A549 (cell line): ENCODE data around the gene TMTC1. TPM values are rescaled to one million over a fixed set of nuclear protein-coding genes. Genes with fewer than 3 reads are reported as not detected.
"Not testable (repeated sequence)": the region's sequence is repeated elsewhere in the genome, so short reads cannot be mapped to it uniquely, and the experiment has no call there.

Experiments
- ATAC-seq, 2 experiments: fragments of 200-7000 bp in 1 of 2; fragments of >200 bp in 1 of 2; cut with Nextera tagmentation in 1 of 2; cut with Tn5 transposase in 1 of 2; 3 replicates each; pipeline versions ENCODE4 v1.8.0 to v1.9.1; 2018 to 2020; ENCODE audit warnings: mild to moderate bottlenecking in 1 of 2, moderate library complexity in 1 of 2
- CTCF ChIA-PET: fragments of 300-600 bp; sonication (Branson Sonifier 250); formaldehyde crosslinking; extraction: SDS; loops from one replicate; lab custom pipeline; 2021; ENCODE audit warnings: antibody characterized with exemption, inconsistent platforms; lab: Yijun Ruan, JAX
- POLR2A ChIA-PET: fragments of 350-600 bp; formaldehyde crosslinking; extraction: SDS; loops from one replicate; lab custom pipeline; 2021; ENCODE audit warnings: antibody characterized with exemption, inconsistent platforms; lab: Yijun Ruan, JAX
- DNase-seq, 2 experiments: peaks; one replicate each; pipeline versions ENCODE4 v3.0.0 to v3.0.0-alpha.2; 2011 to 2016; ENCODE audit warnings: low read depth in 1 of 2, low spot score in 1 of 2
- FAIRE-seq: peaks from 2 replicates; lab custom pipeline; 2011; peaks lifted over from hg19 to GRCh38; lab: Jason Lieb, UNC
- H3K27ac ChIP-seq, 2 experiments: fragments of >200 bp; sonication (Bioruptor Twin); formaldehyde crosslinking; 3 replicates each; pipeline ENCODE4 v1.5.1; 2016 to 2017
- H3K4me1 ChIP-seq: fragments of >200 bp; sonication (Bioruptor Twin); formaldehyde crosslinking; 3 replicates; pipeline ENCODE4 v1.6.1; 2016
- H3K4me2 ChIP-seq: fragments of >200 bp; sonication (Bioruptor Twin); formaldehyde crosslinking; 3 replicates; pipeline ENCODE4 v1.6.1; 2016
- H3K4me3 ChIP-seq: fragments of >200 bp; sonication (Bioruptor Twin); formaldehyde crosslinking; 3 replicates; pipeline ENCODE4 v1.5.1; 2016
- H3K9me3 ChIP-seq: fragments of >200 bp; sonication (Bioruptor Twin); formaldehyde crosslinking; 3 replicates; pipeline ENCODE4 v1.6.1; 2016
- BHLHE40 ChIP-seq: IDR thresholded peaks from 2 replicates; pipeline ENCODE4 v1.6.1; 2012; ENCODE audit warnings: low read depth, low read length, inconsistent platforms
- CHD2 ChIP-seq: fragments of 150-350 bp; IDR thresholded peaks from 2 replicates; pipeline ENCODE4 v1.6.1; 2014; ENCODE audit warnings: low read length; ENCODE audit not compliant: partially characterized antibody
- EHF ChIP-seq: fragments of 250-450 bp; sonication (Bioruptor Pico); IDR thresholded peaks from 2 replicates; pipeline ENCODE4 v1.5.0; 2020; ENCODE audit warnings: mild to moderate bottlenecking
- FOSB ChIP-seq: fragments of 250-450 bp; sonication (Bioruptor Pico); IDR thresholded peaks from 2 replicates; pipeline ENCODE4 v1.5.0; 2020; ENCODE audit warnings: mild to moderate bottlenecking, moderate library complexity
- GATA3 ChIP-seq: IDR thresholded peaks from 2 replicates; pipeline ENCODE4 v1.6.1; 2012; ENCODE audit warnings: borderline replicate concordance
- HDAC2 ChIP-seq: fragments of 200-600 bp; sonication (generic); IDR thresholded peaks from 2 replicates; pipeline ENCODE4 v1.6.1; 2016
- HEYL ChIP-seq: fragments of 250-450 bp; sonication (Bioruptor Pico); IDR thresholded peaks from 2 replicates; pipeline ENCODE4 v1.8.0; 2021; ENCODE audit warnings: mild to moderate bottlenecking, moderate library complexity
- HOXA7 ChIP-seq: fragments of 250-450 bp; sonication (Bioruptor Pico); IDR thresholded peaks from 2 replicates; pipeline ENCODE4 v1.5.0; 2020; ENCODE audit warnings: mild to moderate bottlenecking, moderate library complexity
- HOXB13 ChIP-seq: fragments of 250-450 bp; sonication (Bioruptor Pico); IDR thresholded peaks from 2 replicates; pipeline ENCODE4 v1.5.0; 2020; ENCODE audit warnings: low read depth, mild to moderate bottlenecking, moderate library complexity
- HOXB5 ChIP-seq: fragments of 250-450 bp; sonication (Bioruptor Pico); IDR thresholded peaks from 2 replicates; pipeline ENCODE4 v1.5.0; 2020; ENCODE audit warnings: mild to moderate bottlenecking, moderate library complexity
- JUN ChIP-seq, 2 experiments: fragments of >200 bp; sonication (Bioruptor Twin); formaldehyde crosslinking; IDR thresholded peaks; 2 replicates in 1 of 2; 3 replicates in 1 of 2; pipeline ENCODE4 v1.6.1; 2016 to 2017
- MAFK ChIP-seq: fragments of 450-650 bp; IDR thresholded peaks from 2 replicates; pipeline ENCODE4 v1.6.1; 2014; ENCODE audit not compliant: partially characterized antibody
- PHF8 ChIP-seq: fragments of 200-600 bp; sonication (generic); IDR thresholded peaks from 2 replicates; pipeline ENCODE4 v1.6.1; 2016; ENCODE audit warnings: low read depth, mild to moderate bottlenecking, antibody characterized with exemption, moderate library complexity, borderline replicate concordance
- POLR2AphosphoS2 ChIP-seq: conservative IDR thresholded peaks from 2 replicates; pipeline ENCODE4 v1.6.1; 2012; ENCODE audit warnings: low read length, improper control_type of control experiment, inconsistent platforms
- RCOR1 ChIP-seq: fragments of 150-350 bp; IDR thresholded peaks from 2 replicates; pipeline ENCODE4 v1.6.1; 2014; ENCODE audit warnings: antibody characterized with exemption, low read length, low read depth
- SMC3 ChIP-seq: fragments of >200 bp; sonication (Bioruptor Twin); formaldehyde crosslinking; IDR thresholded peaks from 3 replicates; pipeline ENCODE4 v1.6.1; 2018; ENCODE audit warnings: inconsistent platforms
- TFCP2L1 ChIP-seq: fragments of 250-450 bp; sonication (Bioruptor Pico); IDR thresholded peaks from 2 replicates; pipeline ENCODE4 v1.5.0; 2021; ENCODE audit warnings: mild to moderate bottlenecking
- ZNF302 ChIP-seq: fragments of 250-450 bp; sonication (Bioruptor Pico); IDR thresholded peaks from 2 replicates; pipeline ENCODE4 v1.9.0; 2021; ENCODE audit warnings: inconsistent platforms, mild to moderate bottlenecking, moderate library complexity
- ZSCAN20 ChIP-seq: fragments of 250-450 bp; sonication (Bioruptor Pico); IDR thresholded peaks from 2 replicates; pipeline ENCODE4 v1.8.0; 2022; ENCODE audit warnings: mild to moderate bottlenecking, moderate library complexity
- WGBS: methylation state at CpG from one replicate; pipeline ENCODE4 v1.1.6; 2017; ENCODE audit errors: missing lambda C conversion rate; 5-methylcytosine and 5-hydroxymethylcytosine counted together
- polyA plus RNA-seq, 4 experiments: library from polyadenylated mRNA; depleted of rRNA in 3 of 4; stranded (reverse); fragments of >200 nt; fragmentation: RNase III in 1 of 4; extraction: RNeasy Plus Mini Kit Qiagen cat#74134 plus additional on column Dnase treatment in 1 of 4; gene quantifications; 2 replicates in 3 of 4; 3 replicates in 1 of 4; pipeline ENCODE4 v1.2.3, GENCODE V29; 2011 to 2017
- TF ChIP-seq, protein P1 (sequence below): fragments of 250-450 bp; sonication (Bioruptor Pico); IDR thresholded peaks from 2 replicates; pipeline ENCODE4 v1.5.0; 2021; ENCODE audit warnings: mild to moderate bottlenecking, moderate library complexity, borderline replicate concordance
- TF ChIP-seq, protein P2 (sequence below): fragments of >200 bp; sonication (Bioruptor Twin); formaldehyde crosslinking; IDR thresholded peaks from 3 replicates; pipeline ENCODE4 v1.6.1; 2016
- TF ChIP-seq, protein P3 (sequence below): fragments of >200 bp; sonication (Bioruptor Twin); formaldehyde crosslinking; IDR thresholded peaks from 2 replicates; pipeline ENCODE4 v1.6.1; 2016

Gene TMTC1
- polyA plus RNA-seq, 2 of the 4 experiments (the other 2 are of a cell fraction) = 0.28 TPM; not detected in 1

DNA sequence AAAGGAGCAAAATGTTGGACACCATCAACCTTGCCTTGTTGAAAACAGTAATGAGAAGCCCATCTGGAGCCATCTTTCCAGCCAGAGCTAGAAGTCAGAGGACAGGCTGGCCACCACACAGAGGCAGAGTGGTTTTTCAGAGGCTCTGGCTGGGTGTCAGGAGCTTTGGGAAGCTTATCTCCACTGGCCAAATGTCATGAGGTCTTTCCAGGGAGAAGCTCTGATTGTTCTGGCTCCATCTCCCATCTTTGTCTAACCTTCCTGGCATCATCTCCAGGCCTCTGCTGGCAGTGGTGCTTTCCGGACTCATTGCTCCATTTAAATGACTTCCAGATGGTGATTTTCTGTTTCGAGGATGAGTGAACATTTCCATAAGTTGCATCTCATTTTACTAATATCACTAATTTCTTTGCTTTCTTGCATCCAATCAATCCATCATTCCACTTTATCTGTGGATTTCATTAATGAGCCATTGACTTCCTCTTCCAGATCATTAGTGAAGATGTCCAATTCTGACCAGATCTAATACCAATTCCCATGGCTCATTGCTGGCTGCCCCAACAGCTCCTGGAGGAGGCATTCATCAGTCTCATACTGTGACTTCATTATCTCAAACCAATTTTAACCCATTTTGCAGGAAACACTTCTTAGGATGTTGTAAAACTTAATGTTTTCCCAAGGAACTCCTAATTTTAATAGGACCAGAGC is 35.3 kb upstream of the TMTC1 start:
- no peak overlapping the region for H3K4me2 ChIP-seq
- WGBS = 2% methylated on average over 2 of the region's 2 CpGs
- ATAC-seq = no peak
- no peaks in the 10 kb centered on the region for H3K4me1 ChIP-seq
- H3K27ac ChIP-seq = no peak overlapping the region
- POLR2A ChIA-PET = no interaction called here
- no peak for DNase-seq
- no peak for TF ChIP-seq HOXA7
- no peak for TF ChIP-seq POLR2AphosphoS2
- no peak for TF ChIP-seq HOXB5 (CRISPR knock-in tag)
- CTCF ChIA-PET = interaction anchor here (0.5 to 0.7 kb wide), 2 partner anchors 75 to 1028 kb away, joined by 3 to 4 read pairs; no protein-coding TSS in a partner anchor
- H3K4me3 ChIP-seq = no peak overlapping the region
- no peak for FAIRE-seq
- no peaks in the 10 kb centered on the region for H3K9me3 ChIP-seq

DNA sequence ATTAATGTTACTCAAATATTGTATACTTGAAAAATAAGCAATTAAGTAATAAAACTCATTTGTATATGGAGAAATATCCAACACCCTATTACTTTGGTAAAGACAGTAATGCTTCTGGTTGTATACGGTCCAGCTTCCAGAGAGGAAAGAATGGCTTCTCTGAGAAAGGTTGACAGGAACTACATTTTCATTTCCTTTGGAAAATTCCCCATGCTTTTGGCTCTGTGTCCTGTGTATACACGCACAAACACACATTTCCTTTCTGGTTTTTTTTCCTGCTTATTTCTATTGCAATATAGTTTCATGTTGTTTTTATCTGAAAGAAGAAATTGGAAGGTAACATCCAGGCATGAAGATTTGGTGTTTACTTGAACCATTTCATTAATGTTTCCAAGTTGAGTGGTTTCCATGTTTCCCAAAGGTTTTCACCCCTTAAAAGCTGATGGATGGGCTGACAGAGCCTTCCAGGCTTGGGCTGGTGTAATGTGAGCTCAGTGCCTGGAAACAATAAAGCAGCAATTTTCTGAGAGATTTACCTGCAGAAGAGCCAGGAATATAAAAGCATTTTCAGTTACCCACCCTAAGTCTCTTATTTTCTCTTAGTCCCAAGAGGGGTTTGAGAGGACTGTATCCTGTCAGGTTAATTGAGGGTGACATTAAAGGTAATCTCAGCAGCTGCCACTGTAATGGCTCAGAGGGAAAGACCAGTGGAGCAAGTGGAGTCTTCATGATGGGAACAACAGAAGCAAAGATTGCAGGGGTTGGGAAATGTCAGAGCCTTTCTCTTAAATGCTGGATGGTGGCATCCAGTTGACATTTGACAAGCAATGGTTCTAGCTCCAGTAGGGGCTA is 33.4 kb upstream of the TMTC1 start:
- H3K9me3 ChIP-seq = no peaks in the 10 kb centered on the region
- H3K4me3 ChIP-seq = no peak overlapping the region
- no peaks in the 10 kb centered on the region for H3K4me1 ChIP-seq
- TF ChIP-seq SMC3 = no peak
- TF ChIP-seq CHD2 = no peak
- TF ChIP-seq JUN (IDR thresholded peaks at IDR 0.05) = no peak
- TF ChIP-seq, protein P1, sequence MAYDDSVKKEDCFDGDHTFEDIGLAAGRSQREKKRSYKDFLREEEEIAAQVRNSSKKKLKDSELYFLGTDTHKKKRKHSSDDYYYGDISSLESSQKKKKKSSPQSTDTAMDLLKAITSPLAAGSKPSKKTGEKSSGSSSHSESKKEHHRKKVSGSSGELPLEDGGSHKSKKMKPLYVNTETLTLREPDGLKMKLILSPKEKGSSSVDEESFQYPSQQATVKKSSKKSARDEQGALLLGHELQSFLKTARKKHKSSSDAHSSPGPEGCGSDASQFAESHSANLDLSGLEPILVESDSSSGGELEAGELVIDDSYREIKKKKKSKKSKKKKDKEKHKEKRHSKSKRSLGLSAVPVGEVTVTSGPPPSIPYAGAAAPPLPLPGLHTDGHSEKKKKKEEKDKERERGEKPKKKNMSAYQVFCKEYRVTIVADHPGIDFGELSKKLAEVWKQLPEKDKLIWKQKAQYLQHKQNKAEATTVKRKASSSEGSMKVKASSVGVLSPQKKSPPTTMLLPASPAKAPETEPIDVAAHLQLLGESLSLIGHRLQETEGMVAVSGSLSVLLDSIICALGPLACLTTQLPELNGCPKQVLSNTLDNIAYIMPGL = no peak
- TF ChIP-seq HDAC2 = no peak
- no peak for TF ChIP-seq PHF8
- TF ChIP-seq HOXB13 (CRISPR knock-in tag) = no peak
- TF ChIP-seq, protein P2, sequence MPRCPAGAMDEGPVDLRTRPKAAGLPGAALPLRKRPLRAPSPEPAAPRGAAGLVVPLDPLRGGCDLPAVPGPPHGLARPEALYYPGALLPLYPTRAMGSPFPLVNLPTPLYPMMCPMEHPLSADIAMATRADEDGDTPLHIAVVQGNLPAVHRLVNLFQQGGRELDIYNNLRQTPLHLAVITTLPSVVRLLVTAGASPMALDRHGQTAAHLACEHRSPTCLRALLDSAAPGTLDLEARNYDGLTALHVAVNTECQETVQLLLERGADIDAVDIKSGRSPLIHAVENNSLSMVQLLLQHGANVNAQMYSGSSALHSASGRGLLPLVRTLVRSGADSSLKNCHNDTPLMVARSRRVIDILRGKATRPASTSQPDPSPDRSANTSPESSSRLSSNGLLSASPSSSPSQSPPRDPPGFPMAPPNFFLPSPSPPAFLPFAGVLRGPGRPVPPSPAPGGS = no peak
- TF ChIP-seq EHF (CRISPR knock-in tag) = no peak
- no peak for TF ChIP-seq TFCP2L1 (CRISPR knock-in tag)
- TF ChIP-seq POLR2AphosphoS2 = no peak
- TF ChIP-seq ZNF302 = no peak
- TF ChIP-seq ZSCAN20 (CRISPR knock-in tag) = no peak
- no peak for TF ChIP-seq FOSB (CRISPR knock-in tag)
- TF ChIP-seq GATA3 = no peak
- TF ChIP-seq RCOR1 = no peak
- no peak for TF ChIP-seq HEYL (CRISPR knock-in tag)
- no peak for TF ChIP-seq MAFK
- TF ChIP-seq BHLHE40 = no peak
- TF ChIP-seq, protein P3, sequence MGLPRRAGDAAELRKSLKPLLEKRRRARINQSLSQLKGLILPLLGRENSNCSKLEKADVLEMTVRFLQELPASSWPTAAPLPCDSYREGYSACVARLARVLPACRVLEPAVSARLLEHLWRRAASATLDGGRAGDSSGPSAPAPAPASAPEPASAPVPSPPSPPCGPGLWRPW = no peak
- DNase-seq = no peak
- WGBS = 26% methylated on average over 2 of the region's 2 CpGs
- ChIA-PET CTCF (no interaction called here), POLR2A (no interaction called here)
- FAIRE-seq = no peak
- H3K27ac ChIP-seq = no peak overlapping the region
- no peak overlapping the region for H3K4me2 ChIP-seq
- ATAC-seq = no peak

DNA sequence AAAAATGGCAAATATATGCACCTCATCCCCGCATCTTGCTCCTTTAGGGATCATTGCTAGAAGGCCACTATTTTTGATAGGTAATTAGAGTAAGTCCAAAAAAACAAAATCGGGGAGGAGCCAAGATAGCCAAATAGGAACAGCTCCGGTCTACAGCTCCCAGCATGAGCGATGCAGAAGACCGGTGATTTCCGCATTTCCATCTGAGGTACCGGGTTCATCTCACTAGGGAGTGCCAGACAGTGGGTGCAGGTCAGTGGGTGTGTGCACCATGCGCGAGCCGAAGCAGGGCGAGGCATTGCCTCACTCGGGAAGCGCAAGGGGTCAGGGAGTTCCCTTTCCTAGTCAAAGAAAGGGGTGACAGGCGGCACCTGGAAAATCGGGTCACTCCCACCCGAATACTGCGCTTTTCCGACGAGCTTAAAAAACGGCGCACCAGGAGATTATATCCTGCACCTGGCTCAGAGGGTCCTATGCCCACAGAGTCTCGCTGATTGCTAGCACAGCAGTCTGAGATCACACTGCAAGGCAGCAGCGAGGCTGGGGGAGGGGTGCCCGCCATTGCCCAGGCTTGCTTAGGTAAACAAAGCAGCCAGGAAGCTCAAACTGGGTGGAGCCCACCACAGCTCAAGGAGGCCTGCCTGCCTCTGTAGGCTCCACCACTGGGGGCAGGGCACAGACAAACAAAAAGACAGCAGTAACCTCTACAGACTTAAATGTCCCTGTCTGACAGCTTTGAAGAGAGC is 26.0 kb upstream of the TMTC1 start:
- FAIRE-seq, H3K4me2 ChIP-seq, POLR2A ChIA-PET, H3K4me1 ChIP-seq, H3K27ac ChIP-seq, CTCF ChIA-PET, DNase-seq, H3K4me3 ChIP-seq, H3K9me3 ChIP-seq, ATAC-seq: not testable (repeated sequence)
- 44% methylated on average over 16 of the region's 24 CpGs for WGBS
